IMR-90 (cell line): ENCODE measurements around the gene SHISA6. TPM values are rescaled to one million over a fixed set of nuclear protein-coding genes. Genes with fewer than 3 reads are reported as not detected.

Source experiments
- ATAC-seq: fragments of 200-7000 bp; cut with Tn5 transposase; 2 replicates; pipeline ENCODE4 v1.9.1; 2020; ENCODE audit warnings: low read depth, mild to moderate bottlenecking, moderate library complexity
- BruUV-seq: library from RNA; stranded (reverse); fragments of 400-500 nt; replicated peaks from 2 replicates; lab custom pipeline; 2021; lab: Mats Ljungman, UMichigan
- CTCF ChIA-PET: fragments of 300-600 bp; formaldehyde crosslinking; extraction: SDS; loops from one replicate; lab custom pipeline; 2021; ENCODE audit warnings: antibody characterized with exemption; lab: Yijun Ruan, JAX
- POLR2A ChIA-PET: fragments of 300-600 bp; sonication (Branson Sonifier 250); formaldehyde crosslinking; loops from one replicate; lab custom pipeline; 2022; ENCODE audit warnings: antibody characterized with exemption; ENCODE audit not compliant: unreplicated experiment; lab: Charles Lee
- DNase-seq: peaks from one replicate; pipeline ENCODE4 v3.0.0; 2013
- H2AFZ ChIP-seq: replicated peaks from 2 replicates; pipeline ENCODE3; 2013; ENCODE audit warnings: low read length, mild to moderate bottlenecking; ENCODE audit not compliant: poor library complexity
- H2AK5ac ChIP-seq: 2 replicates; pipeline ENCODE4 v1.6.1; 2013; ENCODE audit warnings: low read depth, low read length, inconsistent platforms
- H2AK9ac ChIP-seq: replicated peaks from 2 replicates; pipeline ENCODE3; 2013; ENCODE audit warnings: mild to moderate bottlenecking, low read depth, low read length, moderate library complexity; ENCODE audit not compliant: poor library complexity
- H2BK120ac ChIP-seq: 2 replicates; pipeline ENCODE4 v1.6.1; 2013; ENCODE audit warnings: low read depth, low read length, inconsistent platforms
- H2BK15ac ChIP-seq: 3 replicates; pipeline ENCODE4 v1.6.1; 2013; ENCODE audit warnings: low read depth, low read length, inconsistent platforms
- H2BK20ac ChIP-seq: 2 replicates; pipeline ENCODE4 v1.6.1; 2013; ENCODE audit warnings: low read depth, mild to moderate bottlenecking, inconsistent platforms, low read length, moderate library complexity
- H2BK5ac ChIP-seq: 2 replicates; pipeline ENCODE4 v1.6.1; 2013; ENCODE audit warnings: mild to moderate bottlenecking, low read depth, low read length, inconsistent platforms; ENCODE audit not compliant: poor library complexity, severe bottlenecking
- H3K14ac ChIP-seq: replicated peaks from 2 replicates; pipeline ENCODE4 v1.6.1; 2013; ENCODE audit warnings: low read depth, low read length, inconsistent platforms
- H3K18ac ChIP-seq: 2 replicates; pipeline ENCODE4 v1.6.1; 2013; ENCODE audit warnings: low read depth, low read length, control low read depth
- H3K23ac ChIP-seq: 2 replicates; pipeline ENCODE4 v1.6.1; 2013; ENCODE audit warnings: low read depth, low read length, inconsistent platforms
- H3K27ac ChIP-seq: 2 replicates; pipeline ENCODE4 v1.5.1; 2013; ENCODE audit warnings: mild to moderate bottlenecking, control low read depth, low read length; ENCODE audit not compliant: insufficient read depth
- H3K27me3 ChIP-seq: 2 replicates; pipeline ENCODE4 v1.6.1; 2013; ENCODE audit warnings: low read length; ENCODE audit not compliant: control insufficient read depth, insufficient read depth
- H3K36me3 ChIP-seq: 2 replicates; pipeline ENCODE4 v1.6.1; 2013; ENCODE audit warnings: low read length, mixed read lengths; ENCODE audit not compliant: control insufficient read depth, insufficient read depth
- H3K4ac ChIP-seq: 2 replicates; pipeline ENCODE4 v1.6.1; 2013; ENCODE audit warnings: low read depth, low read length, inconsistent platforms
- H3K4me1 ChIP-seq: 2 replicates; pipeline ENCODE4 v1.6.1; 2013; ENCODE audit warnings: low read length, mixed read lengths; ENCODE audit not compliant: control insufficient read depth, insufficient read depth
- H3K4me2 ChIP-seq: 2 replicates; pipeline ENCODE4 v1.6.1; 2013; ENCODE audit warnings: low read depth, mild to moderate bottlenecking, control low read depth, low read length, moderate library complexity
- H3K4me3 ChIP-seq: 2 replicates; pipeline ENCODE4 v1.5.1; 2013; ENCODE audit warnings: low read depth, mild to moderate bottlenecking, control low read depth, low read length, moderate library complexity; ENCODE audit not compliant: insufficient read depth
- H3K56ac ChIP-seq: 2 replicates; pipeline ENCODE4 v1.6.1; 2013; ENCODE audit warnings: low read length, inconsistent platforms; ENCODE audit not compliant: insufficient read depth; ENCODE audit errors: extremely low read depth
- H3K79me1 ChIP-seq, 2 experiments: 2 replicates each; pipeline ENCODE4 v1.6.1; 2013; ENCODE audit warnings: low read length in 2 of 2, inconsistent platforms in 1 of 2, low read depth in 1 of 2
- H3K9ac ChIP-seq: 2 replicates; pipeline ENCODE4 v1.6.1; 2013; ENCODE audit warnings: low read depth, low read length, control low read depth
- H3K9me1 ChIP-seq: 2 replicates; pipeline ENCODE4 v1.6.1; 2013; ENCODE audit warnings: low read length, inconsistent platforms; ENCODE audit not compliant: insufficient read depth
- H3K9me3 ChIP-seq: 2 replicates; pipeline ENCODE4 v1.6.1; 2013; ENCODE audit warnings: low read length; ENCODE audit not compliant: control insufficient read depth, insufficient read depth
- H4K20me1 ChIP-seq: 2 replicates; pipeline ENCODE4 v1.6.1; 2013; ENCODE audit warnings: low read length, inconsistent platforms; ENCODE audit not compliant: insufficient read depth
- H4K5ac ChIP-seq: 2 replicates; pipeline ENCODE4 v1.6.1; 2013; ENCODE audit warnings: mild to moderate bottlenecking, low read depth, low read length, control low read depth
- H4K8ac ChIP-seq, 2 experiments: 2 replicates each; pipeline ENCODE4 v1.6.1; 2013; ENCODE audit warnings: low read depth in 2 of 2, low read length in 2 of 2, control low read depth in 1 of 2, inconsistent platforms in 1 of 2
- H4K91ac ChIP-seq: 2 replicates; pipeline ENCODE4 v1.6.1; 2013; ENCODE audit warnings: low read depth, low read length, inconsistent platforms; ENCODE audit not compliant: insufficient read depth
- RFX5 ChIP-seq: IDR thresholded peaks from 2 replicates; pipeline ENCODE4 v1.8.0; 2012; ENCODE audit warnings: low read depth, mild to moderate bottlenecking, low read length, moderate library complexity
- WGBS, 2 experiments: methylation state at CpG; one replicate each; pipeline versions ENCODE4 v1.1.5 to v1.1.7; 2013; ENCODE audit warnings: missing lambda C conversion rate in 2 of 2; ENCODE audit not compliant: insufficient read length in 1 of 2; ENCODE audit errors: extremely low coverage in 2 of 2; 5-methylcytosine and 5-hydroxymethylcytosine counted together
- dilution Hi-C: fragments of 300-500 bp; cut with HindIII; formaldehyde crosslinking; loops from one replicate; pipeline ENCODE4 v1.14.3; 2018; ENCODE audit warnings: low sequenced_read_pairs; ENCODE audit not compliant: unreplicated experiment
- in situ Hi-C: fragments of 300-500 bp; cut with MboI; formaldehyde crosslinking; loops from 3 replicates; pipeline ENCODE4 v1.14.3; 2019; ENCODE audit warnings: low sequenced_read_pairs, inconsistent platforms, mixed read lengths
- intact Hi-C: fragments of 100-400 bp; cut with micrococcal nuclease; formaldehyde crosslinking; loops from 2 replicates; pipeline ENCODE4 v1.10.0; 2022
- polyA plus RNA-seq, 3 experiments: library from polyadenylated mRNA; depleted of rRNA; stranded (reverse); fragments of >200 nt; gene quantifications; 2 replicates each; pipeline ENCODE4 v1.2.3, GENCODE V29; 2012; ENCODE audit warnings: low replicate concordance in 1 of 3
- total RNA-seq: library from RNA; depleted of rRNA; stranded (reverse); fragments of >200 nt; gene quantifications from 2 replicates; pipeline ENCODE4 v1.2.3, GENCODE V29; 2012

The SHISA6 gene
- total and polyA plus RNA-seq, 2 of the 4 experiments (the other 2 are of a cell fraction), result not detected

- TF ChIP-seq RFX5, result no peak
- intact Hi-C loops (no loop called here), dilution Hi-C loops (no loop called here), in situ Hi-C loops (no loop called here)
- POLR2A ChIA-PET, result no interaction called here
- Histone ChIP-seq H2AK9ac (no peak overlapping the region), H3K4ac (no peak overlapping the region), H3K14ac (no peak overlapping the region), H3K9me1 (no peaks in the 10 kb centered on the region), H2AFZ (no peak overlapping the region), H3K56ac (no peak overlapping the region), H3K27me3 (no peaks in the 10 kb centered on the region), H4K5ac (no peak overlapping the region), H2BK20ac (no peak overlapping the region), H3K18ac (no peak overlapping the region), H3K4me3 (no peak overlapping the region), H4K91ac (no peak overlapping the region), H3K23ac (no peak overlapping the region), H3K27ac (no peak overlapping the region), H3K9me3 (peaks cover 66% of the 10 kb centered on the region), H2BK15ac (no peak overlapping the region), H2BK120ac (no peak overlapping the region), H2BK5ac (no peak overlapping the region), H3K4me2 (no peak overlapping the region), H4K8ac (no peak overlapping the region), H3K9ac (no peak overlapping the region), H4K20me1 (no peaks in the 10 kb centered on the region), H3K36me3 (no peaks in the 10 kb centered on the region), H2AK5ac (no peak overlapping the region), H3K79me1 (no peaks in the 10 kb centered on the region), H3K4me1 (no peaks in the 10 kb centered on the region)
- CTCF ChIA-PET, result no interaction called here
- 65% methylated on average over 17 of the region's 46 CpGs; no CpG with 5 or more reads in 1 of the 2 experiments for WGBS, 2 experiments
- no TSS peak for BruUV-seq
- DNase-seq (no peak), ATAC-seq (no peak)
Measured at GRCh38 chr17:11557727-11558452, 316.9 kb downstream of the SHISA6 start.
